Lung (tissue), 12 donors: Measurements from ENCODE around the gene LRRTM4. TPM values are rescaled to one million over a fixed set of nuclear protein-coding genes. Genes with fewer than 3 reads are reported as not detected.

Experiments
- ATAC-seq: fragments of 200-7000 bp; cut with Tn5 transposase; one replicate; pipeline ENCODE4 v1.9.1; 2020; ENCODE audit warnings: moderate number of reproducible peaks; ENCODE audit not compliant: insufficient read depth, low FRiP score
- DNase-seq, 3 donors: peaks; one replicate each; pipeline ENCODE4 v3.0.0-alpha.2; 2013 to 2017
- H3K27ac ChIP-seq, 2 donors: one replicate each; pipeline ENCODE4 v1.5.1; 2013; ENCODE audit warnings: mild to moderate bottlenecking in 2 of 2, moderate library complexity in 2 of 2, control low read depth in 1 of 2, inconsistent platforms in 1 of 2, low read depth in 1 of 2, low read length in 1 of 2
- H3K27me3 ChIP-seq, 3 donors: one replicate each; pipeline ENCODE4 v1.5.1; 2013; ENCODE audit warnings: low read length in 2 of 3; ENCODE audit not compliant: control insufficient read depth in 3 of 3, insufficient read depth in 3 of 3
- H3K36me3 ChIP-seq, 4 donors: one replicate each; pipeline ENCODE4 v1.5.1; 2013; ENCODE audit warnings: low read length in 4 of 4, mild to moderate bottlenecking in 1 of 4, moderate library complexity in 1 of 4; ENCODE audit not compliant: control insufficient read depth in 4 of 4, insufficient read depth in 4 of 4
- H3K4me1 ChIP-seq, 5 donors: one replicate each; pipeline ENCODE4 v1.5.1; 2013; ENCODE audit warnings: low read length in 5 of 5, mild to moderate bottlenecking in 2 of 5, moderate library complexity in 1 of 5; ENCODE audit not compliant: control insufficient read depth in 5 of 5, insufficient read depth in 5 of 5
- H3K4me3 ChIP-seq: one replicate; pipeline ENCODE4 v1.5.1; 2013; ENCODE audit warnings: mild to moderate bottlenecking, control low read depth, moderate library complexity
- H3K9ac ChIP-seq, 2 donors: one replicate each; pipeline ENCODE4 v1.5.1; 2013; ENCODE audit warnings: low read length in 2 of 2, control low read depth in 1 of 2; ENCODE audit not compliant: insufficient read depth in 1 of 2
- H3K9me3 ChIP-seq, 4 donors: one replicate each; pipeline ENCODE4 v1.5.1; 2013; ENCODE audit warnings: low read length in 3 of 4, mild to moderate bottlenecking in 1 of 4, moderate library complexity in 1 of 4; ENCODE audit not compliant: control insufficient read depth in 4 of 4, insufficient read depth in 3 of 4
- CTCF ChIP-seq: IDR thresholded peaks from 2 replicates; pipeline ENCODE4 v1.5.1; 2012; ENCODE audit warnings: mild to moderate bottlenecking; ENCODE audit errors: control extremely low read depth, extremely low read depth
- WGBS, 2 donors: extraction: QIAGEN DNeasy Blood & Tissue Kit; methylation state at CpG; one replicate each; pipeline ENCODE4 v1.1.7; 2013; 5-methylcytosine and 5-hydroxymethylcytosine counted together
- polyA plus RNA-seq, 2 donors: library from polyadenylated mRNA; stranded (reverse); fragments of 200-250 nt; gene quantifications; one replicate each; pipeline ENCODE4 v1.2.1, GENCODE V29; 2013
- total RNA-seq, 2 donors: library from RNA; depleted of rRNA in 1 of 2; stranded (reverse); fragments of >200 nt in 1 of 2; gene quantifications; one replicate each; pipeline ENCODE4 v1.2.1, GENCODE V29; 2014 to 2021
- donor health status: control.
- donor health status: control.
- donor health status: Bipolar disorder and iron deficiency.
- donor health status: healthy.
- donor health status: DM: yes; HTN: yes; CAD: no.

The LRRTM4 gene
- total and polyA plus RNA-seq, 4 donors: 0.08 to 9.2 (median 1.2) TPM; not detected in 1

DNA sequence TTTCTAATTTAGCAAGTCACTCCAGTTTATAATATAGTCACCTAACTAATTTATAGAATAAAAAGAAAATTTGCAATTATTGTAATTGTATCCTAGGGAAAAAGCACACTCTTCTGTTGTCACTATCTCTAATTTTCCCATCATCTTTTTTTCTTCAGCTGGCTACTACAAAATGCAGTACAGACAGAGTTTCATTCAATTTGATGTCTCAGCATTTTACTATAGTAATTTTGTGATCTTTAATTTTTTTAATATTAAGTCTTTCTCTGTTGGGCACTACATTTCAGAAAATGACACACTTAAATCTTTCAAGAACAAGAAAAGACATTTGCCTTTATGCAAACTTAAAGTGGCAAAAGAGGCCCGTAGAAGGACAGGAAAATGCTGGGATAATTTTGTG is 118.0 kb downstream of the LRRTM4 start:
- H3K4me1 ChIP-seq: peaks cover 0 to 11% (median 0%) of the 10 kb centered on the region in 5 donors
- H3K27ac ChIP-seq: no peak overlapping the region
- H3K9me3 ChIP-seq: peaks cover 0 to 2% (median 0%) of the 10 kb centered on the region in 4 donors
- DNase-seq (no peak), ATAC-seq (no peak)
- no peak for TF ChIP-seq CTCF
- H3K9ac ChIP-seq: no peak overlapping the region
- H3K4me3 ChIP-seq: no peak overlapping the region
- 84 to 87% methylated on average over 1 of the region's 1 CpG for WGBS, 2 donors
- H3K36me3 ChIP-seq: no peaks in the 10 kb centered on the region
- no peaks in the 10 kb centered on the region for H3K27me3 ChIP-seq

DNA sequence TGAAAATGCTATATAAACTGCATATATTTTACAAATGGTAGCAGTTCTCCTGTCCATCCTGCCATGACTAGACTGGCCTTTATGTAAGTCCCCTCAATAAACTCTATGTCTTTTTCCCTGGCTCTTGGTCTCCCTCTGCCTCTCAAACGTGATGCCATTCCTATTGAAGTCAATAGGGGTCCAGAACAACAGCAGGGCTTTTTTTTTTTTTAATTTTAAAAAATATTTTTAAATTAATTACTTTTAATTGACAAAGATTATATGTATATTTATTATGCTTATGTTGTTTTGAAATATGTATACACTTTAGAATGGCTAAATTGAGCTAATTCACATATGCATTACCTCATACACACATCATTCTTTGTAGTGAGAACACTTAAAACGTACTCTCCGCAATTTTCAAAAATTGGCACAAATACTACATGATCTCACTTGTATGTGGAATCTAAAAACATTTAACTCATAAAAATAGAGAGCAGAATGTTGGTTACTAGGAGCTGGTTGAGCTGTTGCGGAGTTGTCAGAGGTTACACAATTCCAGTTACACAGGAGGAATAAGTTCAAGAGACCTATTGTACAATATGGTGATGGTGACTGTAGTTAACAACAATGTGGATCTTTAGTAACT is 123.1 kb downstream of the LRRTM4 start:
- H3K4me1 ChIP-seq: peaks cover 0 to 23% (median 0%) of the 10 kb centered on the region in 5 donors
- H3K36me3 ChIP-seq: no peaks in the 10 kb centered on the region
- no peak overlapping the region for H3K9ac ChIP-seq
- no peak for TF ChIP-seq CTCF
- no peaks in the 10 kb centered on the region for H3K9me3 ChIP-seq
- no peaks in the 10 kb centered on the region for H3K27me3 ChIP-seq
- ATAC-seq (no peak), DNase-seq (peak; percentile 22 to 91 (median 83))
- H3K4me3 ChIP-seq: no peak overlapping the region
- H3K27ac ChIP-seq: no peak overlapping the region
- 66 to 70% methylated on average over 4 of the region's 4 CpGs for WGBS, 2 donors

DNA sequence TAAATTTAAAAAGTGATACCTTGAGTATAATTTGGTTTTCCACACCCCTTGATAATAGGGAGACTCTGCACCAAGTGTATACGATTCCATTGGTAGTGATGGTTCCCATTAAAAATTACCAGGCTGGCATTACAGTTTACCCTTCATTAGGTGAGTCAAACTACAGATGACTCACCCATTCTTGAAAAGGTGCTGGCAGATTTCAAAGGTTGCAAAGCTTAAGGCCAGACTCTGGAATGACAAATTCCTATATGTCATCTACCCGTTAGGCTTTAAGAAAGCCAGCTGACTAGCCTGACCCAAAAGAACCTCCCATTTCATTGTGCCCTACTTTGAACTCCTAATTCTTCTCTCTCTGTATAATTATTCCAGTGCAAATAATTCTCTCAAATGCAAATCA is 124.4 kb downstream of the LRRTM4 start:
- H3K4me1 ChIP-seq: peaks cover 0 to 23% (median 0%) of the 10 kb centered on the region in 5 donors
- H3K4me3 ChIP-seq: no peak overlapping the region
- H3K9ac ChIP-seq: no peak overlapping the region
- ATAC-seq (no peak), DNase-seq (no peak)
- no peak overlapping the region for H3K27ac ChIP-seq
- no peaks in the 10 kb centered on the region for H3K27me3 ChIP-seq
- 81 to 87% methylated on average over 2 of the region's 2 CpGs for WGBS, 2 donors
- TF ChIP-seq CTCF: no peak
- no peaks in the 10 kb centered on the region for H3K9me3 ChIP-seq
- H3K36me3 ChIP-seq: no peaks in the 10 kb centered on the region

- 32 to 55% methylated on average over 1 of the region's 1 CpG for WGBS, 2 donors
- no peak overlapping the region for H3K4me3 ChIP-seq
- DNase-seq (no peak), ATAC-seq (no peak)
- peaks cover 0 to 18% (median 0%) of the 10 kb centered on the region in 5 donors for H3K4me1 ChIP-seq
- no peak for TF ChIP-seq CTCF
- H3K9me3 ChIP-seq: no peaks in the 10 kb centered on the region
- no peak overlapping the region for H3K9ac ChIP-seq
- no peaks in the 10 kb centered on the region for H3K27me3 ChIP-seq
- no peak overlapping the region for H3K27ac ChIP-seq
- H3K36me3 ChIP-seq: no peaks in the 10 kb centered on the region
Measured at GRCh38 chr2:77395011-77395410, 127.2 kb downstream of the LRRTM4 start.
